HL-60/S4 (cell line): ENCODE results near the gene DOK6.

Experiments used
- in situ Hi-C: fragments of 300-500 bp; cut with MboI; formaldehyde crosslinking; loops from 2 replicates; pipeline ENCODE4 v1.14.3; 2022; ENCODE audit warnings: low sequenced_read_pairs

Gene DOK6

GRCh38 chr18:69727912-69728572, 327.4 kb downstream of the DOK6 start:
- in situ Hi-C loops, result no loop called here

GRCh38 chr18:69730664-69731063, 330.0 kb downstream of the DOK6 start:
- in situ Hi-C loops, result no loop called here

GRCh38 chr18:69734536-69734935, 333.8 kb downstream of the DOK6 start:
- in situ Hi-C loops, result no loop called here

GRCh38 chr18:69736730-69737129, 336.0 kb downstream of the DOK6 start:
- in situ Hi-C loops, result no loop called here

GRCh38 chr18:69737851-69738250, 337.2 kb downstream of the DOK6 start:
- in situ Hi-C loops, result no loop called here

- in situ Hi-C loops, result no loop called here
These were observed 346.7 kb downstream of the DOK6 start for GRCh38 chr18:69747388-69747787.

GRCh38 chr18:69752737-69753380, 352.2 kb downstream of the DOK6 start:
- in situ Hi-C loops, result no loop called here

- in situ Hi-C loops, result no loop called here
These were observed 353.4 kb downstream of the DOK6 start for GRCh38 chr18:69754108-69754507.

GRCh38 chr18:69755041-69755440, 354.4 kb downstream of the DOK6 start:
- in situ Hi-C loops, result no loop called here

- in situ Hi-C loops, result no loop called here
These were observed 355.3 kb downstream of the DOK6 start for GRCh38 chr18:69755856-69756496.

- in situ Hi-C loops, result no loop called here
These were observed 357.0 kb downstream of the DOK6 start for GRCh38 chr18:69757733-69758132.

GRCh38 chr18:69758458-69758857, 357.8 kb downstream of the DOK6 start:
- in situ Hi-C loops, result no loop called here

GRCh38 chr18:69759046-69759445, 358.4 kb downstream of the DOK6 start:
- in situ Hi-C loops, result no loop called here

GRCh38 chr18:69763002-69763401, 362.3 kb downstream of the DOK6 start:
- in situ Hi-C loops, result no loop called here

GRCh38 chr18:69763821-69764220, 363.1 kb downstream of the DOK6 start:
- in situ Hi-C loops, result no loop called here

GRCh38 chr18:69770238-69770637, 369.6 kb downstream of the DOK6 start:
- in situ Hi-C loops, result no loop called here

GRCh38 chr18:69774831-69775230, 374.1 kb downstream of the DOK6 start:
- in situ Hi-C loops, result no loop called here

- in situ Hi-C loops, result no loop called here
These were observed 376.6 kb downstream of the DOK6 start for GRCh38 chr18:69777248-69777647.

- in situ Hi-C loops, result no loop called here
These were observed 378.0 kb downstream of the DOK6 start for GRCh38 chr18:69778680-69779079.

GRCh38 chr18:69780851-69781250, 380.2 kb downstream of the DOK6 start:
- in situ Hi-C loops, result no loop called here

- in situ Hi-C loops, result no loop called here
These were observed 384.1 kb downstream of the DOK6 start for GRCh38 chr18:69784815-69785214.

- in situ Hi-C loops, result no loop called here
These were observed 384.8 kb downstream of the DOK6 start for GRCh38 chr18:69785466-69785865.
